ENCODE results near the gene ZCCHC14.

GRCh38 chr16:87418216-87418615 lies 74.6 kb downstream of the ZCCHC14 start:
- TF ChIP-seq, protein P1, sequence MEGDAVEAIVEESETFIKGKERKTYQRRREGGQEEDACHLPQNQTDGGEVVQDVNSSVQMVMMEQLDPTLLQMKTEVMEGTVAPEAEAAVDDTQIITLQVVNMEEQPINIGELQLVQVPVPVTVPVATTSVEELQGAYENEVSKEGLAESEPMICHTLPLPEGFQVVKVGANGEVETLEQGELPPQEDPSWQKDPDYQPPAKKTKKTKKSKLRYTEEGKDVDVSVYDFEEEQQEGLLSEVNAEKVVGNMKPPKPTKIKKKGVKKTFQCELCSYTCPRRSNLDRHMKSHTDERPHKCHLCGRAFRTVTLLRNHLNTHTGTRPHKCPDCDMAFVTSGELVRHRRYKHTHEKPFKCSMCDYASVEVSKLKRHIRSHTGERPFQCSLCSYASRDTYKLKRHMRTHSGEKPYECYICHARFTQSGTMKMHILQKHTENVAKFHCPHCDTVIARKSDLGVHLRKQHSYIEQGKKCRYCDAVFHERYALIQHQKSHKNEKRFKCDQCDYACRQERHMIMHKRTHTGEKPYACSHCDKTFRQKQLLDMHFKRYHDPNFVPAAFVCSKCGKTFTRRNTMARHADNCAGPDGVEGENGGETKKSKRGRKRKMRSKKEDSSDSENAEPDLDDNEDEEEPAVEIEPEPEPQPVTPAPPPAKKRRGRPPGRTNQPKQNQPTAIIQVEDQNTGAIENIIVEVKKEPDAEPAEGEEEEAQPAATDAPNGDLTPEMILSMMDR (IDR thresholded peaks at IDR 0.05; ENCODE audit: poor library complexity) = no peak
- TF ChIP-seq EZH2phosphoT487 (IDR thresholded peaks at IDR 0.05; ENCODE audit: low read depth, severe bottlenecking, unreplicated experiment) = no peak

Data from hepatocyte (in vitro differentiated cells).